GM19238 (cell line): Measurements from ENCODE around the gene SYNGR2.
"Not testable (repeated sequence)": the region's sequence is repeated elsewhere in the genome, so short reads cannot be mapped to it uniquely, and the experiment has no call there.

Experiments used
- DNase-seq: peaks from one replicate; pipeline ENCODE4 v3.0.0; 2011; ENCODE audit warnings: low spot score; ENCODE audit not compliant: insufficient read length

SYNGR2 gene

DNA sequence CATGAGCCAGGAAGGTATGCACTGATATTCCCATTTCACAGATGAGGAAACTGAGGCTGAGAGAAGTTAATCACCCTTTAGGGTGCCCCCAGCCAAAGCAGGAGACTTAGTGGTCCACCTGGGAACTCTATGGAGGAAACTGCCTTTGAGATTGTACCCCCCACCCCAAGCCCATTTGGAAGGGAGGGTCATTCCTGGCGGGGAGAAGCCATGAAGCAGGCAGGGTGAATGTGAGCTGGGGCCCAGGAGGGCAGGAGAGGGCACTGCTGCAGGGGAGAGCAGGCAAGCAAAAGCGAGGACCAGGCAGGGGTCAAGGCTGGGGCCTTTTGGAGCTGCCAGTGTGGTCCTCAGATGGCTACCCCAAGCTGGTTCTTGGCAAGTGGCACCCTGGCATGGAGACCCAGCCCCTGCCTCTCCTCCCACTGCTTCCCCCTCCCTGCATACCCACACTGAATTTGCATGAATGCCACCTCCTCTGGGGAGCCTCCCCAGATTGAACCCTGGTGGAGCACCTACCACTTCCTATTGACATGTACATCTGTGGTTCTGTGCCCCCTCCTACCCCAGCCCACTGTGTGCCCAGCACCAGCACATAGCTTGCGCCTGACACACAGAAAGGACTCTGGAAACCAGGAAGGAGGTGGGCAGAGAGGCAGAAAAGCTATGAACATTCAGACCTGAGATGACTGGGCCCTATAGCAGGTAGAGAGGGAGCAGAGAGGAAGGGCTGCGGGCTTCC, 38.9 kb upstream of the SYNGR2 start:
- no peak for DNase-seq

DNA sequence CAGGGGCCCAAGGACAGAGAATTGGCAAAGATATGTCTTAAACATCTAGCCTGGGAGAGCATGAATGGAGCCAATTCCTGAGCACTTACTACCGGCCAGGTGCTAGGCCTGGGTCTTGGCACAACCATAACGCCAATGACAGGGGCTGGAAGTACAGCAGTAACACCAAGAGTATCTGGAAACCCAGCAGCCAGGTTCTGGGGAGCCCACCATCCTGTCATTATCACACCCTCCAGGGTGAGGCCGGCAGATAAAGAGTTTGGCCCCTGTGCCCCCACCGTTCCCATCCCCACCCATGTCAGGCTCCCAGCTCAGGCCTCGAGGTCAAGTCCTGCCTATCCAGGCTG, 38.3 kb upstream of the SYNGR2 start:
- DNase-seq = no peak

DNA sequence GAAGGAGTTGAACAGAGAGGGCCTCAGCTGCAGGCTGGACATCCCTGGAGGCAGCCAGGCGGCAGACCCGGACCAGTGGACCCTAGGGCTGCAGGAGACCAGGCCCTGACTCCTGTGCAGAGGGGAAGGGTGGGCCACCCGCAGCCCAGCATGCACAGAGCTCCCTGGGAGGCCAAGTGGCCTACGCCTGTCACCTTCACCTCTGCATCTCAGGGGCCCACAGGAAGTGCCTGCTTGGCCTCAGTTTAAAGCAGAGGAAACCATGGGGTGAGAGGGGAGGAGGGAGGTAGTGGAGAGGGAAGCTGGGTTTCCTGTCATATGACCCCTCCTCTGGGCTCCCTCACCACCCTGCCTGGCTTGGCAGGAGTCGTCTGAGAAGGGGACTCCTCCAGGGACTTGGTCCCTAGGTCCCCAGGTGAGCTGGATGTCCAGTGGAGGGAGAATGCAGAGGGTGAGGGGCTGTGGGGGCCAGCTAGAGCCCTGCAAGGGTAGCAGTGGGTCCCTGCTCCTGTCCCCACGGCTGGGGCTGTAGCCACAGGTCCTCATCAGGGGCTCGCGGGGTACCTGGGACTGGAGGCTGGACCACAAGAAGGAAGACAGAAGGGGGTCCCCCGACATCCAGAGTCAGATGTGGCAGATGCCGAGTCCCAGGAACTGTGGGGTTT, 37.8 kb upstream of the SYNGR2 start, which contains the start of gene TMC8:
TSS of gene TMC8 (plus strand) at position 335 of the 665 bp plus-strand sequence. CDS start 818 bp downstream, outside the sequence.
- DNase-seq = peak; percentile 84

DNA sequence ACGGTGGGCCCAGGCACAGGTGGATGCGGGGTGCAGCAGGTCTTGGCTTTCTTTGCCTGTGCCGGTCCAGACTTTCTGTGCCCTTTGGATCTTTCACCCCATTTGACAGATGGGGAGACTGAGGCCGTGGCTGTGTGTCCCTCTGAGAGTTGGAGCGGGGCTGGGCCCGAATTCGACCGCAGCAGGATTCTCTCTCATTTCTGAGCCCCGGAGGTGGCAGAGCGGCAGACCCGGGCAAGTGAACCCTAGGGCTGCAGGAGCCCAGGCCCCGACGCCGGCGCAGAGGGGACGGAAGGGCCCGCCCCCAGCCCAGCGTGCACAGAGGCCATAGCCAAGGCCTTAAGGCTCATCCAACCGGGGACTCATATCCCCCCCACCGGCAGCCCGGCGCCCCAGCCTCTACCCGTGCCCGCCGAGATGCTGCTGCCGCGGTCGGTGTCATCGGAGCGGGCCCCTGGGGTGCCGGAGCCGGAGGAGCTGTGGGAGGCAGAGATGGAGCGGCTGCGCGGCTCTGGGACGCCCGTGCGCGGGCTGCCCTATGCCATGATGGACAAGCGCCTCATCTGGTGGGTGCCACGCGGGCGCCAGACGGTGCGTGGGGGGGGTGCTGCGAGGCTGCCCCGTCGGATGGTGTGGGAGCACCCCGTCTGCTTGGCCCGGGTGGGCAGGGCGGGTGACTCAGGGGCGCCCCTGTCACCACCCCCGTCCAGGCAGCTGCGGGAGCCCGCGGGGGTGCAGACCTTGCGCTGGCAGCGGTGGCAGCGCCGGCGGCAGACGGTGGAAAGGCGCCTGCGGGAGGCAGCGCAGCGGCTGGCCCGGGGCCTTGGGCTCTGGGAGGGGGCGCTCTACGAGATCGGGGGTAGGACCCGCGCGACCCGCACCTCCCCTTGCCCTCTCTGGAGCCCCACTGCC, 37.0 kb upstream of the SYNGR2 start:
- DNase-seq = no peak

DNA sequence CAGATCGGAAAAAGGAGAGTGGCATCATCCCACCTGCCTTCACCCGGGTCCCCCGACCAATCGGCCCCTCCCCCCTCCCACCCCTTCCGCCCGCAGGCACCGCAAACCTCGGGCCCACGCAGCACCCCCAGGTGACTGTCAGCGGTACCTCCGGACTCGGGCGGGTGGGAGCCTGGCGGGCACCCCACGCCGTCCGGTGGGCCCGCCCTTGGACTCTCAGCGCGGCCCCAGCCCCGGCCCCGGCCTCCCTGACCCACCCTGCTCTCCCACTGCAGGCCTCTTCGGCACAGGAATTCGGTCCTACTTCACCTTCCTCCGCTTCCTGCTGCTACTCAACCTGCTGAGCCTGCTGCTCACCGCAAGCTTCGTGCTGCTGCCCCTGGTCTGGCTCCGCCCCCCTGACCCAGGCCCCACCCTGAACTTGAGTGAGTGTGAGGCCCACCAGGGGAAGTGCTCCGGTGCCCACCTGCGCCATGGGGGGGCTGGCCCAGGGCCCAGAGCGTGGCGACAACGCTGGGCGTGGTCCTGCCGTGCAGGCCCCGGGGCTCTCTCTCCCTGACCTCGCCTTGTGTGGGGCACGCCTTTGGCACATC, 36.2 kb upstream of the SYNGR2 start:
- DNase-seq = peak; percentile 58

DNA sequence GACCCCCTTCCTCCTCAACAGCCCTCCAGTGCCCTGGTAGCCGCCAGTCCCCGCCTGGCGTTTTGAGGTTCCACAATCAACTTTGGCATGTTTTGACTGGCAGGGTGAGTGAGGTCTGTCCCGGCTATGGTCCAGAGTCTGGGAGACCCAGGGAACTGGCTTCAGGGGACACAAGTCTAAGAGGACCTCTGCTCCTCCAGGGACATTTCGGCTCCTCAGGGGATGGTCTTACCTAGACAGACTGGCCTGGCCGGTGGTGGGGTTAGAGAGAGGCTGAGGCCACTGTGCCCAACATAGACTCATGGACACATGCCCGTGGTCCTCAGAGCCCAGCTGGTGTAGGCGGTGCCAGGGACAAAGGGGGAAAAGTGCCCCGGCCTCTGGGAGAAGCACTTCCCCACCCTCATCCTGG, 35.6 kb upstream of the SYNGR2 start:
- DNase-seq = no peak

DNA sequence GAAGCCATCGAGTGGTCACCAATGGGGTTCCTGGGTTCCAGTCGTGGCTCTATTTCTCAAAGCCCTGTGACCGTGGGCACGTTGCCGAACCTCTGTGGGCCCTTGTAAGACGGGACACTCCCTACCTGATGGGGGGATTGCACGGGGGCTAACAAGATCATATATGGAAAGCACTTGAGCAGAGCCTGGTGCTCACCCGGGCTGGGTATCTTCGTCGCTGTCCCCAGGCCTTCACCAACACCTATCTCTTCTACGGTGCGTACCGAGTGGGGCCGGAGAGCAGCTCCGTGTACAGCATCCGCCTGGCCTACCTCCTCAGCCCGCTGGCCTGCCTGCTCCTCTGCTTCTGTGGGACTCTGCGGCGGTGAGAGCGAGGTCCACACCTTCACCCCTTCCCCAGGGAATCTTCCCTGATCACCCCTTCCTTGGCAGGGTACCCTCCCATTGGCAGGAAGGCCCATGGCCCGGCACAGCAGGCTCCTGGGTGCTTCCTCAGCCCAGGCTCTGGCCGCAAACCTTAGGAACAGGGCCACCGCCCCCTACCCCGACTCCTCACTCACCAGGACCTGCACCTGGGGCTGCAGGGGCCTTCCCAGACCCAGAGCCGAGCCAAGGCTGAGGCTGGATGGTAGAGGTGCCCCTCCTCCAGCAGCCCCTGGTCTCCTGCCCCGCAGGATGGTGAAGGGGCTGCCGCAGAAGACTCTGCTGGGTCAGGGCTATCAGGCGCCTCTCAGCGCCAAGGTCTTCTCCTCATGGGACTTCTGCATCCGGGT, 35.0 kb upstream of the SYNGR2 start:
- DNase-seq = no peak

DNA sequence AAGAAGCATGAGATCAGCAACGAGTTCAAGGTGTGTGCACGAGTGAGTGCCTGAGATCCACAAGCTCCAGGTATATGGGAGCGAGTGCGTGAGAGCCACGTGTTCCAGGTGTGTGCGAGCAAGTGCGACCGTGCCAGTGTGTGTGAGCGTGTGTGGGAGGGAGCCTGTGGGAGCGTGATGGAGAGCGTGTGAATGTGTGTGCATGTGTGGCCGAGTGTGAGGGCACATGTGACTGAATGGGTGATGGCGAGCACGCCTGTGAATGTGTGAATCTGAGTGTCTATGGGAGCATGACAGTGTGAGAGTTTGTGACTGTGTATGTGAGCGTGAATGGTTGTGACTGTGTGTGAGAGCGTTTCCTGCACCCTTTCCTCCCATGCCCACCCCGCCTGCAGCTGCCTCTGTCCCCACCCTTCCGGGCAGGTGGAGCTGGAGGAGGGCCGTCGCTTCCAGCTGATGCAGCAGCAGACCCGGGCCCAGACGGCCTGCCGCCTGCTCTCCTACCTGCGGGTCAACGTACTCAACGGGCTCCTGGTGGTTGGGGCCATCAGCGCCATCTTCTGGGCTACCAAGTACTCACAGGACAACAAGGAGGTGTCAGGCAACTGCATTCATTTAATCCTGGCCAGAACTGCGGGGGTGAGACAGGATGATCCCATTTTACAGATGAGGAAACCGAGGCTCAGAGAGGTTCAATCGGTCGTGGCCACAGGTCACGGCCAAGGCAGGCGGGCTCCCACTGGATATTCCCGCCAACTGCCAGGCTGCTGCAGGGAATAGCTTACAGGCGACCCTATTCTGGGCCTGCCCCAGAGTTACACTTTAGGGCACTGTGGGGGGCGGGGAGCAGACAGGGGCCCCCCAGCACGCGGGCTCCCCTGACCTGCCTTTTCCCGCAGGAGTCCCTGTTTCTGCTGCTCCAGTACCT, 34.1 kb upstream of the SYNGR2 start:
- peak; percentile 62 for DNase-seq

DNA sequence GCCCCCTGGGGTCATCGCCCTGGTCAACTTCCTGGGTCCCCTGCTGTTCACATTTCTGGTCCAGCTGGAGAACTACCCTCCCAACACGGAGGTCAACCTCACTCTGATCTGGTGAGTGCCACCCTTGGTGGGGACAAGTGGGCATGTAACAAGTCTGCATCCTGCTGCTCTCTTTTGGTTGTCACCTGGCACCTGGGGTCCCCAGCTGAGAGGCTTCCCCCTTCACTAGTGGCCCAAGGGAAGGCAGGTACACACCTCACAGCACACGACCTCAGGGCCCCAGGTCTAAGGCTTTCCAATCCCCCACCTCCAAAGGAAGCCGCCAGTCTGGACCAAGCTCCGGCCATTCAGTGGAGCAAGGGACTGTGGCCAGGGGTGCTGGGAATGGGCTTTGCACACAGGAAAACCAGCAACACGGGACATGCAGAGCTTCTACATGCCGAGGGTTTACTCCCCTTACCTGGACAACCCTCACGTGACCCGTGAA, 33.4 kb upstream of the SYNGR2 start:
- DNase-seq = no peak

DNA sequence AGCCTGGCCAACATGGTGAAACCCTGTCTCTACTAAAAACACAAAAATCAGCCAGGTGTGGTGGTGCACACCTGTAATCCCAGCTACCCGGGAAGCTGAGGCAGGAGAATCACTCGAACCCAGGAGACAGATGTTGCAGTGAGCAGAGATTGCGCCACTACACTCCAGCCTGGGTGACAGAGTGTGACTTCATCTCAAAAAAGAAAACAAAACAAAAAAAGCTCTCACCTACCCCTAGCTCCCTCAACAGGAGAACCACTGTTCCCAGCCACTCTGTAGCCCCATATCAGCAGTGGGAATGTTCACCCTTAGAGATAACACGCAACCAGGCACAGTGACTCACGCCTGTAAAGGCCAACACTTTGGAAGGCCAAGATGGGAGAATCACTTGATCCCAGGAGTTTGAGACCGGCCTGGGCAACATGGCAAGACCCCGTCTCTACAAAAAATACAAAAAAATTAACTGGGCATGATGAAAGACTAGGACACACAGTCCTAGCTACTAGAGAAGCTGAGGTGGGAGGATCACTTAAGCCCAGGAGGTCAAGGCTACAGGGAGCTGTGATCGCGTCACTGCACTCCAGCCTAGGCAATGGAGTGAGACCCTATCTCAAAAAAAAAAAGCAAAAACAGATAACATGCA, 32.4 kb upstream of the SYNGR2 start:
- no peak for DNase-seq

DNA sequence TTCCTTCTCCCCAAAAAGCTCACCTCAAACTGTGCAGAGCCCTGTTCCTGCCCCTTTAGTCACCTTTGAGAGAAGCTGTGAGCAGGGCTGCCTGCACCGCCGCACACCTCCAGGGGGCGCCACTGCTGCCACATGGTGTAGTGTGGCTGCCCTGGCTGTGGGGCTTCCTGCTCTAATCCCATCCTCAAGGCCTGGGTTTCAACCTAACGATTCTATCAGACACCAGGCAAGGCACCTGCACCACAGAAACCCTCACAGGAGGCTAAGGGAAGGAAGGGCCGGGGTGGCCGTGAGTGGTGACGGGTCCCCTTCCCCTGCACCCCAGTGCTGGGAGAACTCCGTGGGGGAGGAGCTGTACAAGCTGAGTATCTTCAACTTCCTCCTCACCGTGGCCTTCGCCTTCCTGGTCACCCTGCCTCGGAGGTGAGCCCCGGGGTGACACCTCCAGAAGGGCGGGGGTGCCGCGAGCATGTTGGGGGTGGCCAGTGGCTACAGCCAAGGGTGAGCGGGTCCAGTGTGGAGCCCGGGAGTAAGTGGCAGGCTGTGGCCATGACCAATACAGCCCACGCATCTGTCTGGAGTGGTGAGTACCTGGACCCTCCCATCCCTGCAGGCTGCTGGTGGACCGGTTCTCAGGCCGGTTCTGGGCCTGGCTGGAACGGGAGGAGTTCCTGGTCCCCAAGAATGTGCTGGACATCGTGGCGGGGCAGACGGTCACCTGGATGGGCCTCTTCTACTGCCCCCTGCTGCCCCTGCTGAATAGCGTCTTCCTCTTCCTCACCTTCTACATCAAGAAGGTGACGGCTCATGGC, 30.8 kb upstream of the SYNGR2 start:
- no peak for DNase-seq

DNA sequence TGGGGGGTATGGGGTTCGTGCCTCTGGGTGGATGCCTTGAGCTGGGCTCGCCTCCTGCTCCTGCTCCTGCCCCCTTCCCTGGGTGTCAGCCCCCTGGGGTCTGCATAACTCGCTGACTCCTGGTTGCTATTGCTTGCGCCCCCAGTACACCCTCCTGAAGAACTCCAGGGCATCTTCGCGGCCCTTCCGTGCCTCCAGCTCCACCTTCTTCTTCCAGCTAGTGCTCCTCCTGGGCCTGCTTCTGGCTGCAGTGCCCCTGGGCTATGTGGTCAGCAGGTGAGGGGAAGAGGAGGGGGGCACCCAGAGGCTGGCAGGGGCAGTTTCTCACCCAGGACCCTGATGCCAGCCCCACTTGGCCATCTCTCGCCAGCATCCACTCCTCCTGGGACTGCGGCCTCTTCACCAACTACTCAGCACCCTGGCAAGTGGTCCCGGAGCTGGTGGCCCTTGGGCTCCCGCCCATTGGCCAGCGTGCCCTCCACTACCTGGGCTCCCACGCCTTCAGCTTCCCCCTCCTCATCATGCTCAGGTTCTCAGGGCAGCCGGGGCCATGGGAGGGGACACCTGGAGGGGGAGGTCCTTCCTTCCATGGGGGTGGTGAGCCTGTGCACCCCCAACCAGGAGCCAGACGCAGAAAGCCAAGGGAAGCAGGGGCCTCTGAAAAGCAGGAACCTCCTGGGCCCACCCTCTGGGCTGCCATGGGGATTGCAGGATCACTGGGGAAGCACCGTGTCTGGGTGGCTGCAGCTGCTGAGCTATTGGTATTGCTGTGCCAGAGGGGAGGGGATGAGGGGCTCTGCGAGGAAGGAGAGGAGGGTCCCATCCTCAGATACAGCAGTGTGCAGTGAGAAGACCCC, 29.9 kb upstream of the SYNGR2 start:
- no peak for DNase-seq

DNA sequence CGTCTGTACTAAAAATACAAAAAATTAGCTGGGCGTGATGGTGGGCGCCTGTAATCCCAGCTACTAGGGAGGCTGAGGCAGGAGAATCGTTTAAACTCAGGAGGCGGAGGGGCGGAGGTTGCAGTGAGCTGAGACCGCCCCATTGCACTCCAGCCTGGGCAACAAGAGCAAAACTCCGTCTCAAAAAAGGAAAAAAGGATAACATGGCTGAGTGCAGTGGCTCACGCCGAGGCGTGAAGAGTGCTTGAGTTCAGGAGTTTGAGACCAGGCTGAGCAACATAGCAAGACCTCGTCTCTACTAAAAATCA, 28.6 kb upstream of the SYNGR2 start:
- not testable (repeated sequence) for DNase-seq

DNA sequence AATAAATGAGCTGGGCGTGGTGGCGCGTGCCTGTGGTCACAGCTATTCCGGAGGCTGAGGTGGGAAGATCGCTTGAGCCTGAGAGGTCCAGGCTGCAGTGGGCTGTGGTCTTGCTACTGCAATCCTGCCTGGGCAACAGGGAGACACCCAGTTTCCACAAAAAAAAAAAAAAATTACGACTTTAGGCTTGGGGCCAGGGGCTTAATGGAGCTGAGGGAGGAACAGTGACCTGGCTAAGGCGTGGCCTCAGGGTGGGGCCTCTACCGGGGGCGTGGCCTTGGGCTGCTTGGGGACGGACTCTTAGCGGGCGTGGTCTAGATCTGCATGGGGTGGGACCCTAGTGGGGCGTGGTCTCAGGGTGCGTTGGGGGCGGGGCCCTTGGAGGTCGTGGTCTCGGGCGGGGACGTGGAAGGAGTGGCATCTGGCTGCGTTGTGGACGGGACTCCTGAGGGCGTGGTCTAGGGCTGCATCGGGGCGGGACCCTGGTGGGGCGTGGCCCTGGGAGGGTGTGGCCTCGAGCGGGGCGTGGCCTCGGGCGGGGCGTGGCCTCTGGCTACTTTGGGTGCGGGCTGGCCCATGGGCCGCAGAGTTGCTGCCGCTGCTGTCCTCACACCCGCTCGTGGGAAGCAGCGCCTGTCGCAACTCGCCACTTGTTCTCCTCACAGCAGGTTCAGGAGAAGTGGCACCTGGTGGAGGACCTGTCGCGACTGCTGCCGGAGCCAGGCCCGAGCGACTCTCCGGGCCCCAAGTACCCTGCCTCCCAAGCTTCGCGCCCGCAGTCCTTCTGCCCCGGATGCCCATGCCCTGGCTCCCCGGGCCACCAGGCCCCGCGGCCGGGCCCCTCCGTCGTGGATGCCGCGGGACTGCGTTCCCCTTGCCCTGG, 28.0 kb upstream of the SYNGR2 start:
- DNase-seq = peak; percentile 80

DNA sequence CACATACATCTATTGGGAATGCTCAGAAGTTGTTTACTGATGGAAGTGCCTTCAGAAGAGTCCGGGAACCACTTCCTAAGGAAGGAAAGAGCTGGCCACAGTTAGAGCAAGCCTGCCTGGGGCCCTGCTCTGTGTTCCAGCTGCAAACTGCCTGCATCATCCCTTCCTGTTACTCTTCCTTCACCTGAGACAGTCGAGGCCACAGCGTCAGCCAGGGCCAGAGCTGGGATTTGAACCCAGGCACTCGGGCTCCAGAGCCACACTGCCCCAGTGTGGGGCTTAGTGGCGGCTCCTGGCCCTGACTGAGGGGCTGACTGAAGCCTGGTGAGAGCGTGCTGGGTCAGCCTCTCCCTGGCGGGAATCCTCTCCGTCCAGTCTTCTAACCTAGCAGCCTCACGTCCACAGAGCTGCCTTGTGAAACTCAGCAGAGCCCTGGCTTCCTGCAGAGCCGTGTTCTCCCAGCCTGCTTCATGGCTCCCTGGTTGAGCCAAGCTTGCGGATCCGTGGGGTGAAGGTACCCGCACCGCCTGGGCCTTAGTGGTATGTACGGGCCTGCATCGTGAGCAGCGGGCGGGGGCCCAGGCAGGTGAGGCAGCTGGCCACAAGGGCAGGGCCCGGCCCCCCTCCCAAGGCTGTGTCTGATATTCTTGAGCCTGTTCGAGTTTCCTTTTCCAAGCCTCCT, 26.8 kb upstream of the SYNGR2 start:
- DNase-seq = no peak
